GM23248 (cell line): ENCODE data around the gene NME5.

ENCODE experiments used
- EZH2 ChIP-seq: fragments of 200-600 bp; sonication (generic); IDR thresholded peaks from 2 replicates; pipeline ENCODE4 v1.6.1; 2018; ENCODE audit warnings: antibody characterized with exemption, mild to moderate bottlenecking; ENCODE audit not compliant: insufficient read depth, poor library complexity, severe bottlenecking
- EZH2phosphoT487 ChIP-seq: fragments of 200-600 bp; sonication (generic); IDR thresholded peaks from 2 replicates; pipeline ENCODE4 v1.6.1; 2018; ENCODE audit warnings: antibody characterized with exemption, moderate library complexity, mild to moderate bottlenecking, low read depth; ENCODE audit not compliant: insufficient read depth

- TF ChIP-seq EZH2 (no peak), EZH2phosphoT487 (no peak)
These were observed 20.4 kb upstream of the NME5 start for GRCh38 chr5:138159666-138160065.
